ENCODE data around the gene MCF2L. TPM values are rescaled to one million over a fixed set of nuclear protein-coding genes. Genes with fewer than 3 reads are reported as not detected.

The MCF2L gene
- total and polyA plus RNA-seq, 8 donors: 16.0 to 83.6 (median 23.6) TPM

GRCh38 chr13:113023694-113024430 is 54.8 kb downstream of the MCF2L start:
- ATAC-seq: no peak

GRCh38 chr13:113024466-113024865 is 55.5 kb downstream of the MCF2L start:
- ATAC-seq (no peak), FAIRE-seq (no peak), DNase-seq (peak in 1 of 6 donors; percentile 20)
- no peaks in the 10 kb centered on the region for H3K4me1 ChIP-seq
- no peak overlapping the region for H3K4me3 ChIP-seq
- H3K36me3 ChIP-seq: no peaks in the 10 kb centered on the region
- H3K27ac ChIP-seq: no peak overlapping the region
- H3K9me3 ChIP-seq: no peaks in the 10 kb centered on the region
- H3K27me3 ChIP-seq: no peaks in the 10 kb centered on the region
- intact Hi-C loops (cut with DNase I): no loop called here
- TF ChIP-seq CTCF (IDR thresholded peaks at IDR 0.05): no peak
- WGBS, 2 donors: 84% methylated on average over 13 of the region's 13 CpGs

More at GRCh38 chr13:113023694-113024430, 54.8 kb downstream of the MCF2L start:
- Histone ChIP-seq H3K4me3 (no peak overlapping the region), H3K36me3 (no peaks in the 10 kb centered on the region), H3K4me1 (no peaks in the 10 kb centered on the region), H3K27ac (no peak overlapping the region), H3K9me3 (no peaks in the 10 kb centered on the region), H3K27me3 (no peaks in the 10 kb centered on the region)
- FAIRE-seq (no peak), DNase-seq (peak in 1 of 6 donors; percentile 26)
- intact Hi-C loops (cut with DNase I): no loop called here
- no peak for TF ChIP-seq CTCF (IDR thresholded peaks at IDR 0.05)
- WGBS, 2 donors: 85 to 87% methylated on average over 16 of the region's 16 CpGs

- H3K36me3 ChIP-seq: no peaks in the 10 kb centered on the region
- no peaks in the 10 kb centered on the region for H3K4me1 ChIP-seq
- H3K27me3 ChIP-seq: no peaks in the 10 kb centered on the region
- H3K4me3 ChIP-seq: no peak overlapping the region
- no peak for TF ChIP-seq CTCF (IDR thresholded peaks at IDR 0.05)
- intact Hi-C loops (cut with DNase I): loop anchor here in 2 of 3 donors (5.0 kb wide), 1 partner anchor 84 kb away; no protein-coding TSS in a partner anchor
- H3K27ac ChIP-seq: no peak overlapping the region
- no peak for FAIRE-seq
- no peaks in the 10 kb centered on the region for H3K9me3 ChIP-seq
- WGBS, 2 donors: 91 to 94% methylated on average over 21 of the region's 21 CpGs
- ATAC-seq: no peak
- peak in 1 of 6 donors; percentile 40 for DNase-seq
Observed at GRCh38 chr13:113026391-113026910, 57.4 kb downstream of the MCF2L start.

GRCh38 chr13:113027095-113027494 is 58.1 kb downstream of the MCF2L start:
- TF ChIP-seq CTCF (IDR thresholded peaks at IDR 0.05): no peak
- no peaks in the 10 kb centered on the region for H3K9me3 ChIP-seq
- H3K4me1 ChIP-seq: no peaks in the 10 kb centered on the region
- no peaks in the 10 kb centered on the region for H3K36me3 ChIP-seq
- WGBS, 2 donors: 88 to 89% methylated on average over 13 of the region's 13 CpGs
- H3K27ac ChIP-seq: no peak overlapping the region
- no peak for ATAC-seq
- intact Hi-C loops (cut with DNase I): loop anchor here in 2 of 3 donors (5.0 kb wide), 1 partner anchor 85 kb away; no protein-coding TSS in a partner anchor
- H3K4me3 ChIP-seq: no peak overlapping the region
- DNase-seq: peak in 1 of 6 donors; percentile 33
- FAIRE-seq: no peak
- H3K27me3 ChIP-seq: no peaks in the 10 kb centered on the region

- Histone ChIP-seq H3K36me3 (no peaks in the 10 kb centered on the region), H3K27me3 (no peaks in the 10 kb centered on the region), H3K27ac (no peak overlapping the region), H3K4me1 (no peaks in the 10 kb centered on the region), H3K9me3 (no peaks in the 10 kb centered on the region), H3K4me3 (no peak overlapping the region)
- DNase-seq (peak in 1 of 6 donors; percentile 61), ATAC-seq (no peak), FAIRE-seq (no peak)
- intact Hi-C loops (cut with DNase I): loop anchor here in 2 of 3 donors (5.0 kb wide), 1 partner anchor 85 kb away; no protein-coding TSS in a partner anchor
- no peak for TF ChIP-seq CTCF (IDR thresholded peaks at IDR 0.05)
- WGBS, 2 donors: 92% methylated on average over 16 of the region's 16 CpGs
Observed at GRCh38 chr13:113027566-113027965, 58.6 kb downstream of the MCF2L start.
